Activated T-helper 1 cell treated with anti-CD3 and anti-CD28 coated beads, Interleukin-2, amount 50 U/mL, for 16 hours (primary cell): ENCODE results near the gene CARS2.
"Not testable (repeated sequence)": the region's sequence is repeated elsewhere in the genome, so short reads cannot be mapped to it uniquely, and the experiment has no call there.

Experiments
- DNase-seq, 2 donors: peaks; one replicate each; pipeline ENCODE4 v3.0.0-alpha.2; 2020; ENCODE audit warnings: low read depth in 1 of 2, low spot score in 1 of 2

The CARS2 gene

GRCh38 chr13:110639935-110640334, 66.0 kb downstream of the CARS2 start:
- no peak for DNase-seq

GRCh38 chr13:110638814-110639806, 66.8 kb downstream of the CARS2 start:
- DNase-seq, result no peak

DNA sequence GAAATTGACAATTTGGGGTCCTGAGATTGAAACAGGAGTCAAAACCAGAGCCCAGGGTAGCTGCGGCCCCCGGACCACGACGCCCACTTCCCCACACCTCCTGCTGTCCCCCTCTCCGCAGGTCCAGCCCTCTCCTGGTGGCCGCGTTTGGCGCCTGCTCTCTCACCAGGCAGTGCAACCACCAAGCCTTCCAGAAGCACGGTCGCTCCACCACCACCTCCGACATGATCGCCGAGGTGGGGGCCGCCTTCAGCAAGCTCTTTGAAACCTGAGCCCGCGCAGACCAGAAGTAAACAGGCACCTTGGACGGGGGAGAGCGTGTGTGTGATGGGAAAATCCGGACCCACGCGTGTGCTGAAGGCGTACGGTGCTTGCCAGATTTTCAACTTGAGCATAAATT, 67.7 kb downstream of the CARS2 start:
- no peak for DNase-seq

GRCh38 chr13:110637747-110638146, 68.2 kb downstream of the CARS2 start:
- no peak for DNase-seq

DNA sequence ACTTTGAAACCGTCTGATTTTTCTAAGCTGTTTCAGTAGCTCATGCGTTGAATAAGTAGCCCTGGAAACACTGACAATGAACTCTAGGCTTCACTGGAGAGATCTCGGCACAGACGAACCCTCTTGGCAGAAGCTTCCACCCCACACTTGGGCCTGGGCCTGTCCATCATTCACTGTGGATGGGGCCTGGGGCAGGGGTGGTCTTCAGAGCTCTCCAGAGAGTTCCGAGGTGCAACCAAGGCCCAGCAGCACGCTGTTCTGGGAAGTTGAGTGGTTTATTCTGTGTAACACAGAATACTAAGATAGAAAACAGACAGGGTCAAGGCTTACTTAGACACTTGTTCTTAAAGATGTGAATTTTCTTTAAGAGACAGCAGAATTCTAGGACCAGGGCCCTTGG, 68.6 kb downstream of the CARS2 start:
- DNase-seq, result no peak

GRCh38 chr13:110636701-110637201, 69.2 kb downstream of the CARS2 start:
- no peak for DNase-seq

DNA sequence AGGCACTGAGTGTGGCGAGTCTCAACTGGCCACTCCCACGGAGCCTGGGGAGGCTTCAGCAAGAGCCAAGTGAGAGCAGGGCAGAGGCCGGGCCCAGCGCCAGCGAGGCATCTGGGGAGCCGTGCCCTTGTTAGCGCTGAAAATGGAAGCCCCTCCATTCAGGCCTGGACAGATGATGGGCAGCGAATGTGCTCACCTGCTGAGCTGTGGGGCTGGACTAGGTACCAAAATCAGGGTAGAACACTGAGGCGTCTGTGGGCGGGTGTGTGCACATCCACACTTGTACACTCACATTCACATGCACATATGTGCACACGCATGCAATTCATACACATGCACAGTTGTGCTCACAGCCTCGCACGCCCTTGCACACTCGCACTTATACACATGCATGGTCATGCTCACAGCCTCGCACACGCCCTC, 69.9 kb downstream of the CARS2 start:
- no peak for DNase-seq

DNA sequence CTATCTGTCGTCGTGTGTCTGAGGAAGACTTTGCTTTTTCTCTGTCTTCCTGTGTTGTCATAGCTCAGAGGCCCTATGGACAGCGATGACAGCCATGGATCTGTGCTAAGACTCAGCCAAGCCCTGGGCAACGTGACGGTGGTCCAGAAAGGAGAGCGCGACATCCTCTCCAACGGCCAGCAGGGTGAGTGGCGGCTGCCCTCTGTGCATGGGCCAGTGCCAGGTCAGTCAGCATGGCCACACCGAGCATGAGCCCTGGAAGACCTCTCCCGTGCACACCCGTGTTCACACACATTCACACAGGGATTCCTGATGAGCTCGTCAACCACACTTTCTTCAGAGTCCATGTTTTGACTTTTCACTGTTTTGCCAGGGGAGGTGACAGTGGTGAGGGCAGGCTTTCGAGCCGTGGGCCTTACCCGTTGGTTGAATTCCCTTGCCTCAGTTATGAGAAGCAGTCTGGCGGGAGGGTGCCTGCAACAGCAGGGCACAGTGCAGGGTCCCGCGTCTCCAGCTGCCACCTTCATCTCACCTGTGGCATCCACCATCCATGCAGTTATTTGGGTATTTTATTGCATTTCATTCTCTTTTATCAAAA, 70.4 kb downstream of the CARS2 start:
- no peak for DNase-seq

DNA sequence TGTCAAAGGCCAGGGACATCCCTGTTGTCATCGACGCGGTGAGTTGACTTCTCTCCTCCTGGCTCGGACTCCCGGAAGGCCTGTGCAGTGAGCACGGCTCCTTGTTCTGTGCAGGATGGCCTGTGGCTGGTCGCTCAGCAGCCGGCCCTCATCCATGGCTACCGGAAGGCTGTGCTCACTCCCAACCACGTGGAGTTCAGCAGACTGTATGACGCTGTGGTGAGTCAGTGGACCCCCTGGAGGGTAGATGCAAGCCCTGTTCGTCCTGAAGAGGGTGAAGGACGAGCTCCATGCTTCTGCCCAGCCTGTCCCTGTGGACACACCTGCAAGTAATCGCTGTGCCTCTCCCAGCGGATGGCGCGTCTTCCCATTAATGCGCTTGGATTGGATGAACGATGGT, 71.4 kb downstream of the CARS2 start:
- no peak for DNase-seq

DNA sequence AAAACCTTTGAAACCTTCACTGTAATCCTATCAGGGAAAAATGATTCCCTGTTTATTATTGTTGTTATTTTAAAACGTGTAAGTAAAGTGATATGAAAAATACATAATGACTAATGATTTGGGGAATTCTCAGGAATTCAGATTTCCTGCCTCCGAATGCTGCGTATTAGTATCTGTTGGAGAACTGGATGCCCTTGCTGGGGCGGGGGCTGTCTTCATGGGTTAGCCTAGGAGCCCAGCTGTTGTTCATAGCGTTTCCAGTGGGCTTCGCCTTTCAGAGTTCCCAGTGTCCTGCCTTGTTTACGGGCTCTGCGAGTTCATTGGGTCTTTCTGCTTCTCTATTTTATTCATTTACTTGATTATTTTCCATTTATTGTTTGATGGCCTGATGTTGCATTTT, 72.1 kb downstream of the CARS2 start:
- no peak for DNase-seq

- not testable (repeated sequence) for DNase-seq
Measured at GRCh38 chr13:110632255-110632654, 73.7 kb downstream of the CARS2 start.

GRCh38 chr13:110630566-110631119, 75.3 kb downstream of the CARS2 start:
- no peak for DNase-seq

DNA sequence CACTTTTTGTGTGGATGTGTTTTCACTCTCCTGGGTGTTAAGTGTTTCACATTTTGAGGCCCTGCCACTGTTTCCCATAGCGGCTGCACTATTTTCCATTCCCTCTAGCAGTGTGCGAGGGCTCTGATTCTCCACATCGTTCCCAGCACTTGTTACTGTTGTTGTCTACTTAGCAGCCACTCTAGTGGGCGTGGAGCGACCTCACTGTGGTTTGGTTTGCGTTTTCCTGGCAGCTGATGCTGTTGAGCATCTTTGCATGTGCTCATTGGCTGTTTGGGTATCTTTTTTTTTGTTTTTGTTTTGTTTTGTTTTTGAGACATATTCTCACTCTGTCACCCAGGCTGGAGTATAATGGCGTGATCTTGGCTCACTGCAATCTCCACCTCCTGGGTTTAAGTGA, 76.2 kb downstream of the CARS2 start:
- DNase-seq, result no peak

DNA sequence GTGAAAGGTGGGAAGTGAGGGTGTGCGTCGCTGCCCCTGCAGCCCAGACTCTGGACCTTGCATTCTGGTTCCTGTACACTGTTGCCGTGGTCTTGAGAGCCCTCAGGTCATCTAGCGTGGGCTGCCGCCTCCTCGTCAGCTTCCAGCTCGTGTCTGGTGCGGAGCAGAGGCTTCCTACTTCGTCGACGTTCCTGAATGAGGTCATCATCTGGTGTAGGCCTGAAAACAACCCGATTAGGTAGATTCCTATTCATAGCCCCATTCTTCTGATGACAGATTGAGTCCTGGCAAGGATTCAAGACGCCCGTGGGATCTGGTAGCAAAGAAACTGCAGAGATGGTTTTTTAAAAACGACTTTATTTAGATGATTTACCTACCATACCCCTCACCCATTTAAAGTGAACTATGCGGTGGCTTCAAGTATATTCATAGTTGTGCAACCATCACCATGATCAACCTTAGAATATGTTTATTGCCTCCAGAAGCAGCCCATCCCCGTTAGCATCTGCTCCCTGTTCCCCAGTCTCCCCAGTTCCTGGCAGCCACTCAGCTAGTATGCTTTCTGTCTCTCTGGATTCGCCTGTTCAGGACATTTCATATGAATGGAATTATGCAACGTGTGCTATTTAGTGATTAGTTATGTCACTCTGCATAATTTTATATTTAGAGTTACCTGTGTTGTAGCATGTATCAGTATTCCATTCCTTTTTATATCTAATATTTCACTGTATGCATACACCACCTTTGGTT, 76.8 kb downstream of the CARS2 start:
- no peak for DNase-seq

DNA sequence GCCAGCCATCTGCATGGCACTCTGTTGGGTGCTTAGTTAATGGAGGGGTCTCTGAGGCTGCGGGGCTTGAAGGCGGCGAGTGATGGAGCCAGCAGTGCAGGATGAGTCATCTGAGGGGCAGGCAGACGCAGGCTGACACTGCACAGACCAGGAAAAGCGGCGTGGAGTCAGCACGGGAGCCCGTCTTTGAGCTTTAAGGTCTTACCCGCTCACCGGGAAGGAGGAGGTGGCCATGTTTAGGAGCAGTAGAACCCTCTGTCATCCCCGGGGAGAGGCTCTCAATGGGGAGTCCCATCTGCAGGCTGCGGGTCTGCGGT, 77.5 kb downstream of the CARS2 start:
- no peak for DNase-seq

- DNase-seq, result no peak
Measured at GRCh38 chr13:110627761-110628476, 78.0 kb downstream of the CARS2 start.

- no peak for DNase-seq
Measured at GRCh38 chr13:110627351-110627750, 78.6 kb downstream of the CARS2 start.

- DNase-seq, result no peak
Measured at GRCh38 chr13:110626521-110626920, 79.4 kb downstream of the CARS2 start.

DNA sequence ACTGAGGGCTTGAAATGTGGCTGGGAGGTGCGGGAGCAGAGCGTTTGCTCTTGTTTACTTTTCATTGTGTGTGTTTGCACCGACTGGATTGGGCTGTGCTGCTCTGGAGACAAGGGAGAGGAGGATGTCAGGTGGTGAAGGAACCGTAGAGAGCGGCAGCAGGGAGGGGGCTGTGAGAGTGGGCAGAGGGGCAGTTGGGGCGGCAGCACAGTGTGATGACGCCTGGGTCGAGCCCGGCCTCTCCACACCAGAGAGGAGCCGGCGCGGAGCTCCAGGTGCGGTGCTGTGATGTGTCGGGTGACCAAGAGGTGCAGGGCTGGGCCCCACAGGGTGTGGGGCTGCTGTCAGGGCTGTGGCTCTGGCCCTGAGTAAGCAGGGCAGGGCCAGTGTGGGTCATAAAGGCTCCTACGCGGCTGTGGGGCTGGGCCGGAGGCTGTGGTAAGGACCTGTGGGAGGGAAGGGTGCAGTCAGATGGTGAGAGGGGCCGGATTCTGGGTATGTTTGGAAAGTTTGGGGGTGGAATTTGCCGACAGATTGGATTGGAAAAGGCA, 80.1 kb downstream of the CARS2 start:
- DNase-seq, result no peak
